Stimulated activated effector memory CD8-positive, alpha-beta T cell treated with anti-CD3 and anti-CD28 coated beads, Interleukin-12 subunit alpha, Interleukin-12 subunit beta, amount 100 ng/mL, for 72 hours (primary cell): Measurements from ENCODE around the gene HPSE2.

Experiments used
- ATAC-seq: fragments of 150-1000 bp; cut with Tn5 transposase; 2 replicates; pipeline ENCODE4 v1.10.0; 2021
- DNase-seq, 2 donors: peaks; one replicate each; pipeline ENCODE4 v3.0.0; 2021 to 2022; ENCODE audit warnings: low spot score in 2 of 2
- H3K27ac Mint-ChIP-seq: one replicate; pipeline ENCODE4 v1.8.0; 2022; ENCODE audit warnings: mild to moderate bottlenecking, mixed read lengths
- H3K36me3 Mint-ChIP-seq: one replicate; pipeline ENCODE4 v1.8.0; 2022; ENCODE audit warnings: mild to moderate bottlenecking, mixed read lengths
- H3K4me1 Mint-ChIP-seq: one replicate; pipeline ENCODE4 v1.8.0; 2022; ENCODE audit warnings: mixed read lengths
- H3K4me3 Mint-ChIP-seq: one replicate; pipeline ENCODE4 v1.8.0; 2022; ENCODE audit warnings: mild to moderate bottlenecking, mixed read lengths
- H3K9me3 Mint-ChIP-seq: one replicate; pipeline ENCODE4 v1.8.0; 2022; ENCODE audit warnings: mixed read lengths

HPSE2 gene

GRCh38 chr10:98433371-98433770, 802.3 kb downstream of the HPSE2 start:
- Mint-ChIP-seq H3K27ac (no peak overlapping the region), H3K36me3 (peaks cover 95% of the 10 kb centered on the region), H3K4me1 (peaks cover 8% of the 10 kb centered on the region), H3K9me3 (peaks cover 4% of the 10 kb centered on the region), H3K4me3 (no peak overlapping the region)
- DNase-seq (peak in 1 of 2 donors; percentile 6), ATAC-seq (no peak)

- H3K27ac Mint-ChIP-seq = no peak overlapping the region
- H3K4me3 Mint-ChIP-seq = no peak overlapping the region
- DNase-seq = no peak
- no peaks in the 10 kb centered on the region for H3K4me1 Mint-ChIP-seq
- no peak for ATAC-seq
- peaks cover 4% of the 10 kb centered on the region for H3K9me3 Mint-ChIP-seq
- peaks cover 97% of the 10 kb centered on the region for H3K36me3 Mint-ChIP-seq
These were observed 803.3 kb downstream of the HPSE2 start for GRCh38 chr10:98432330-98432729.

GRCh38 chr10:98431016-98431415, 804.6 kb downstream of the HPSE2 start:
- no peaks in the 10 kb centered on the region for H3K4me1 Mint-ChIP-seq
- H3K36me3 Mint-ChIP-seq = peaks cover 95% of the 10 kb centered on the region
- peaks cover 4% of the 10 kb centered on the region for H3K9me3 Mint-ChIP-seq
- ATAC-seq (no peak), DNase-seq (peak in 1 of 2 donors; percentile 28)
- H3K4me3 Mint-ChIP-seq = no peak overlapping the region
- H3K27ac Mint-ChIP-seq = no peak overlapping the region

GRCh38 chr10:98430427-98430826, 805.2 kb downstream of the HPSE2 start:
- DNase-seq = peak in 1 of 2 donors; percentile 29
- H3K4me3 Mint-ChIP-seq = no peak overlapping the region
- peaks cover 4% of the 10 kb centered on the region for H3K9me3 Mint-ChIP-seq
- peaks cover 95% of the 10 kb centered on the region for H3K36me3 Mint-ChIP-seq
- ATAC-seq = no peak
- no peaks in the 10 kb centered on the region for H3K4me1 Mint-ChIP-seq
- H3K27ac Mint-ChIP-seq = no peak overlapping the region

- peaks cover 88% of the 10 kb centered on the region for H3K36me3 Mint-ChIP-seq
- peak in 1 of 2 donors; percentile 39 for DNase-seq
These were observed 806.2 kb downstream of the HPSE2 start for GRCh38 chr10:98429320-98430072.

GRCh38 chr10:98427011-98427515, 808.6 kb downstream of the HPSE2 start:
- peak overlapping the region; percentile 30 for H3K27ac Mint-ChIP-seq

More at GRCh38 chr10:98429320-98430072, 806.2 kb downstream of the HPSE2 start:
- Mint-ChIP-seq H3K9me3 (peaks cover 4% of the 10 kb centered on the region), H3K4me3 (no peak overlapping the region), H3K27ac (no peak overlapping the region), H3K4me1 (no peaks in the 10 kb centered on the region)
- ATAC-seq = no peak

GRCh38 chr10:98425511-98426352, 809.9 kb downstream of the HPSE2 start:
- Mint-ChIP-seq H3K36me3 (peaks cover 80% of the 10 kb centered on the region), H3K4me1 (no peaks in the 10 kb centered on the region), H3K9me3 (no peaks in the 10 kb centered on the region), H3K4me3 (no peak overlapping the region), H3K27ac (no peak overlapping the region)
- peak; percentile 72 for ATAC-seq
- peak; percentile 25 to 72 for DNase-seq

More at GRCh38 chr10:98427011-98427515, 808.6 kb downstream of the HPSE2 start:
- no peak overlapping the region for H3K4me3 Mint-ChIP-seq
- peaks cover 84% of the 10 kb centered on the region for H3K36me3 Mint-ChIP-seq
- no peaks in the 10 kb centered on the region for H3K9me3 Mint-ChIP-seq
- no peaks in the 10 kb centered on the region for H3K4me1 Mint-ChIP-seq
- DNase-seq (peak in 1 of 2 donors; percentile 42), ATAC-seq (no peak)

- H3K27ac Mint-ChIP-seq = no peak overlapping the region
- no peaks in the 10 kb centered on the region for H3K9me3 Mint-ChIP-seq
These were observed 811.1 kb downstream of the HPSE2 start for GRCh38 chr10:98424295-98425254.

GRCh38 chr10:98423691-98424120, 811.9 kb downstream of the HPSE2 start:
- Mint-ChIP-seq H3K4me3 (no peak overlapping the region), H3K9me3 (no peaks in the 10 kb centered on the region), H3K4me1 (no peaks in the 10 kb centered on the region), H3K27ac (no peak overlapping the region), H3K36me3 (peaks cover 71% of the 10 kb centered on the region)
- ATAC-seq = no peak
- DNase-seq = no peak

More at GRCh38 chr10:98424295-98425254, 811.1 kb downstream of the HPSE2 start:
- Mint-ChIP-seq H3K36me3 (peaks cover 72% of the 10 kb centered on the region), H3K4me3 (no peak overlapping the region), H3K4me1 (no peaks in the 10 kb centered on the region)
- DNase-seq (no peak), ATAC-seq (no peak)

- Mint-ChIP-seq H3K36me3 (peaks cover 56% of the 10 kb centered on the region), H3K4me3 (no peak overlapping the region), H3K4me1 (no peaks in the 10 kb centered on the region), H3K27ac (peak overlapping the region; percentile 56), H3K9me3 (no peaks in the 10 kb centered on the region)
- DNase-seq (no peak), ATAC-seq (no peak)
These were observed 813.5 kb downstream of the HPSE2 start for GRCh38 chr10:98422182-98422581.

GRCh38 chr10:98420786-98421185, 814.9 kb downstream of the HPSE2 start:
- no peak for ATAC-seq
- Mint-ChIP-seq H3K27ac (no peak overlapping the region), H3K36me3 (peaks cover 47% of the 10 kb centered on the region), H3K4me1 (no peaks in the 10 kb centered on the region), H3K4me3 (no peak overlapping the region), H3K9me3 (no peaks in the 10 kb centered on the region)
- no peak for DNase-seq

- Mint-ChIP-seq H3K9me3 (no peaks in the 10 kb centered on the region), H3K27ac (peak overlapping the region; percentile 61), H3K4me3 (no peak overlapping the region), H3K36me3 (peaks cover 47% of the 10 kb centered on the region), H3K4me1 (peaks cover 11% of the 10 kb centered on the region)
- DNase-seq = no peak
- no peak for ATAC-seq
These were observed 816.0 kb downstream of the HPSE2 start for GRCh38 chr10:98419469-98420261.

GRCh38 chr10:98418665-98419468, 816.8 kb downstream of the HPSE2 start:
- ATAC-seq (no peak), DNase-seq (no peak)
- no peak overlapping the region for H3K4me3 Mint-ChIP-seq
- peaks cover 18% of the 10 kb centered on the region for H3K4me1 Mint-ChIP-seq
- H3K27ac Mint-ChIP-seq = peak overlapping the region; percentile 56
- no peaks in the 10 kb centered on the region for H3K9me3 Mint-ChIP-seq
- peaks cover 41% of the 10 kb centered on the region for H3K36me3 Mint-ChIP-seq
